ENCODE data around the gene AVPR2.

The AVPR2 gene

GRCh38 chrX:153930011-153930910 is 25.8 kb downstream of the AVPR2 start:
- in situ Hi-C loops (cut with HindIII; ENCODE audit: low sequenced_read_pairs) = no loop called here
- no peak for DNase-seq (ENCODE audit: low read depth, low spot score)
- no peak for TF ChIP-seq CTCF (IDR thresholded peaks at IDR 0.05; ENCODE audit: low read depth, low read length)
- H3K4me3 ChIP-seq (ENCODE audit: low read depth, low read length) = no peak overlapping the region

- in situ Hi-C loops (cut with HindIII; ENCODE audit: low sequenced_read_pairs) = no loop called here
- H3K4me3 ChIP-seq (ENCODE audit: low read depth, low read length) = no peak overlapping the region
- no peak for DNase-seq (ENCODE audit: low read depth, low spot score)
- no peak for TF ChIP-seq CTCF (IDR thresholded peaks at IDR 0.05; ENCODE audit: low read depth, low read length)
Observed at GRCh38 chrX:153931151-153931550, 26.7 kb downstream of the AVPR2 start.

GRCh38 chrX:153931748-153932147 is 27.3 kb downstream of the AVPR2 start:
- H3K4me3 ChIP-seq (ENCODE audit: low read depth, low read length) = no peak overlapping the region
- in situ Hi-C loops (cut with HindIII; ENCODE audit: low sequenced_read_pairs) = no loop called here
- no peak for DNase-seq (ENCODE audit: low read depth, low spot score)
- TF ChIP-seq CTCF (IDR thresholded peaks at IDR 0.05; ENCODE audit: low read depth, low read length) = no peak

- no peak for TF ChIP-seq CTCF (IDR thresholded peaks at IDR 0.05; ENCODE audit: low read depth, low read length)
- DNase-seq (ENCODE audit: low read depth, low spot score) = no peak
- H3K4me3 ChIP-seq (ENCODE audit: low read depth, low read length) = no peak overlapping the region
- in situ Hi-C loops (cut with HindIII; ENCODE audit: low sequenced_read_pairs) = no loop called here
Observed at GRCh38 chrX:153932220-153932915, 27.9 kb downstream of the AVPR2 start.

GRCh38 chrX:153933748-153934147 is 29.3 kb downstream of the AVPR2 start:
- no peak for TF ChIP-seq CTCF (IDR thresholded peaks at IDR 0.05; ENCODE audit: low read depth, low read length)
- in situ Hi-C loops (cut with HindIII; ENCODE audit: low sequenced_read_pairs) = no loop called here
- H3K4me3 ChIP-seq (ENCODE audit: low read depth, low read length) = peak overlapping the region; percentile 75
- no peak for DNase-seq (ENCODE audit: low read depth, low spot score)

- in situ Hi-C loops (cut with HindIII; ENCODE audit: low sequenced_read_pairs) = no loop called here
- DNase-seq (ENCODE audit: low read depth, low spot score) = no peak
- no peak for TF ChIP-seq CTCF (IDR thresholded peaks at IDR 0.05; ENCODE audit: low read depth, low read length)
- peak overlapping the region; percentile 75 for H3K4me3 ChIP-seq (ENCODE audit: low read depth, low read length)
Observed at GRCh38 chrX:153934148-153934761, 29.8 kb downstream of the AVPR2 start.

Measured in astrocyte of the spinal cord (primary cell).